DMS 273 (cell line): ENCODE data around the gene PCDH18.
"Not testable (repeated sequence)": the region's sequence is repeated elsewhere in the genome, so short reads cannot be mapped to it uniquely, and the experiment has no call there.

Source experiments
- DNase-seq: peaks from one replicate; lab custom pipeline; 2025; ENCODE audit not compliant: unreplicated experiment; lab: John Stamatoyannopoulos, UW

Gene PCDH18

GRCh38 chr4:137531986-137532868 lies at the start of gene PCDH18:
Gene PCDH18 (minus strand): TSS chr4:137532494. CDS start chr4:137532088, 406 bp downstream.
- DNase-seq = peak; percentile 86

- no peak for DNase-seq
These were observed 44.2 kb upstream of the PCDH18 start for GRCh38 chr4:137576446-137576845.

- no peak for DNase-seq
These were observed 40.4 kb upstream of the PCDH18 start for GRCh38 chr4:137572647-137573046.

GRCh38 chr4:137572163-137572562 lies 39.9 kb upstream of the PCDH18 start:
- no peak for DNase-seq

- no peak for DNase-seq
These were observed 27.5 kb upstream of the PCDH18 start for GRCh38 chr4:137559801-137560200.

- DNase-seq = no peak
These were observed 26.7 kb upstream of the PCDH18 start for GRCh38 chr4:137558951-137559350.

GRCh38 chr4:137545461-137545861 lies 13.2 kb upstream of the PCDH18 start:
- peak; percentile 12 for DNase-seq

- no peak for DNase-seq
These were observed 11.4 kb upstream of the PCDH18 start for GRCh38 chr4:137543648-137544047.

- DNase-seq = peak; percentile 50
These were observed 10.9 kb upstream of the PCDH18 start for GRCh38 chr4:137543198-137543597.

GRCh38 chr4:137541876-137542646 lies 9.8 kb upstream of the PCDH18 start:
- peak; percentile 22 for DNase-seq

GRCh38 chr4:137541181-137541580 lies 8.9 kb upstream of the PCDH18 start:
- DNase-seq = peak; percentile 1

GRCh38 chr4:137540356-137540755 lies 8.1 kb upstream of the PCDH18 start:
- no peak for DNase-seq

- no peak for DNase-seq
These were observed 6.2 kb upstream of the PCDH18 start for GRCh38 chr4:137538526-137538925.

- not testable (repeated sequence) for DNase-seq
These were observed 5.5 kb upstream of the PCDH18 start for GRCh38 chr4:137537807-137538206.

- no peak for DNase-seq
These were observed 4.7 kb upstream of the PCDH18 start for GRCh38 chr4:137536789-137537561.

- no peak for DNase-seq
These were observed 3.4 kb upstream of the PCDH18 start for GRCh38 chr4:137535718-137536117.

- no peak for DNase-seq
These were observed 2.2 kb upstream of the PCDH18 start for GRCh38 chr4:137534516-137534915.

GRCh38 chr4:137533855-137534254 lies 1.6 kb upstream of the PCDH18 start:
- DNase-seq = no peak

GRCh38 chr4:137532869-137533236 lies 559 bp upstream of the PCDH18 start:
- DNase-seq = peak; percentile 21

- DNase-seq = peak; percentile 61
These were observed 917 bp downstream of the PCDH18 start for GRCh38 chr4:137531168-137531985.
